SK-MEL-5 (cell line): ENCODE measurements around the gene CPNE4. TPM values are rescaled to one million over a fixed set of nuclear protein-coding genes. Genes with fewer than 3 reads are reported as not detected.

ENCODE experiments used
- DNase-seq: peaks from one replicate; pipeline ENCODE4 v3.0.0-alpha.2; 2016; ENCODE audit warnings: low read depth, low spot score
- in situ Hi-C: cut with HindIII; loops from 2 replicates; pipeline ENCODE4 v1.10.0; 2016; ENCODE audit warnings: low sequenced_read_pairs, high pct_unique_total_duplicates, low pct_unique_long_range_greater_than_20kb
- total RNA-seq: library from RNA; depleted of rRNA; stranded (reverse); fragments of >200 nt; shearing (Covaris generic); gene quantifications from 2 replicates; pipeline ENCODE4 v1.2.3, GENCODE V29; 2014

CPNE4 gene
- total RNA-seq, 1 experiment from 2014 or later: not detected

DNA sequence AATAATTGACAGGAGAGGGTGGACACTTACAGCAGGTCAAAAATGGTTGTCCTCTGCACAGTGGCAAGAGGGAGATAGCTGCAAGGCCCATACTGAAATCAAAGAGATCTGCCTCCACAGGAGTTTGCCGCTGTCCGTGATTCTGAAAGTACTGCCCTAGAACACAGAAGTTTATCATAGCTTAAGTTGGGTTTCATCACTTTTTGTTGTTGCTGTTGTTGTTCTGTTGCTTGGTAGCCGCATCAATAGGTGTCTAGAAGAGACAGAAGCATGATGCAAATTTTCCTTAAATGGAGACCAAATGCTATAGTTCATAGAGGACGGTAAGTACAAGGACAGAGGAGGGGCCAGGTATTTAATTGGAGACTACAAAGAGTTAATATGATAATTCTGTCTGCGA is 412.1 kb downstream of the CPNE4 start:
- DNase-seq: no peak
- in situ Hi-C loops: no loop called here

DNA sequence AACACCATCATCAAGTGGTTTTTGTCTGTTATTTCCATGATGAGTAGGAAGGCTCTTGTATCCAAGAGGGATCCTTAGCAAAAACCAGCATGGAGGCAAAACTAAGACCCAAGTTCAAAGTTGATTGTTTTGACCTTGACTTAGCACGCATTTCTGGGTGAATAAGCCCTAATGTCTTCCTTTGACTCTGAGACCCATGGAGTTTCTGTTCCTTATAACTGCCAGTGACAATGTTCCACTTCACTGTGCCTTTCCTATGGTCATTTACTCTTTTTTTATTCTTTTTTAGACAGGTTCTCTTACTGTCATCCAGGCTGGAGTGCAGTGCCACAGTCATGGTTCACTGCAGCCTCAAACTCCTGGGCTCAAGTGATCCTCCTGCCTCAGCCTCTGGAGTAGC is 413.8 kb downstream of the CPNE4 start:
- in situ Hi-C loops: no loop called here
- no peak for DNase-seq

DNA sequence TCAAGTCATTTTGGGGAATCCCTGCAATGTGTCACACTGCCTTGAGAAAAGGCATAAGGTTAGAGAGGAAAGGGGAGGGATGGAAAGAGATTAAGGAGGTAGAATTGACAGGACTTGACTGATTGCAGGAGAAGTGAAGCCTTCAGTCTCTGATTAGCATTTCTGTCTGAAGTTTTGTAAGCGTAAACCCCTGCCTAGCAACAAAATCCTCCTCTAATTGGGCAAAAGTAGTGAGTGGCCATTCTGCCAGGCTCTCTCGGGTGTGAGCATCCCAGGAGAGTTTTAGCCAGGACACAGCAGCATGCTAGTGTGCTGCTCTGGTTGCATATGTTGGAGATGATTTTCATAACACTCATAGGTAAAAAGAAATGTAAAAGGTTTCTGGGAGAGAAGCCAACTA is 415.0 kb downstream of the CPNE4 start:
- DNase-seq: no peak
- in situ Hi-C loops: no loop called here

DNA sequence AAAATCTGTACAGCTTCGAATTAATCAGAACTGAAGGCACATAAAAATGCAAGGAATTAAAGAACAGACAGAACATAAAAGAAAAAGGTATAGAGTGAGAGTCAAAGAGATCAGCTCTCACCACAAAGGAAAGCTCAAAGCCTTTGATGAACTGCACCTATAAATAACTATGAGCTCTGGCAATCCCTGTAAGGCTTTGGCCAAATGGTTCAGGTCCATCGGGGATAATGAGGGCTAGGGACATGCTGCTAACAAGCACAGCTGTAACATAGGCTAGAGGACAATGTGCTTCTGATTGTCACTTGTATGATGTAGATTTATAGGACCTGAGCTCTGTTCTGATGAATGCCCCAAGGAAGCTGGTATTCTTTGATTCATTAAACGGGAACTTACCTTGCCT is 418.1 kb downstream of the CPNE4 start:
- no peak for DNase-seq
- in situ Hi-C loops: no loop called here

DNA sequence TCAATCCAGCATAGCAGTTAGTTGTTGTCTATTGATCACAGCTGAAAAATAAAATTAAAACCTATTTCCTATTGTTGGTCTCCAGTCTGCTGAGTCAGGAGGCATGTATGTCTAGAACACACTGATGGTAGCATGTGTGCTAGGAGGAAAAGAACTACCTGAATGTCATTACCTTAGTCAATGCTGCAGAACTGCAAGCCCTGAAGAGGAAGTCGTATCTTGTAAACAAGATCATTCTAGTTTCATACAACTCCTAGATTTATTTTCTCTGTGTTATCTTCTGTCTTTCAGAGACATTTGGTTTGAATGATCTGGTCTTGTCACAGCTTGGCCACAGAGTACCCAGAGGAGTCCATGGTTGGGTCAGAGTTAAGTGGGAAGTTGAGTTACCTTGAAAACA is 422.1 kb downstream of the CPNE4 start:
- in situ Hi-C loops: no loop called here
- no peak for DNase-seq

DNA sequence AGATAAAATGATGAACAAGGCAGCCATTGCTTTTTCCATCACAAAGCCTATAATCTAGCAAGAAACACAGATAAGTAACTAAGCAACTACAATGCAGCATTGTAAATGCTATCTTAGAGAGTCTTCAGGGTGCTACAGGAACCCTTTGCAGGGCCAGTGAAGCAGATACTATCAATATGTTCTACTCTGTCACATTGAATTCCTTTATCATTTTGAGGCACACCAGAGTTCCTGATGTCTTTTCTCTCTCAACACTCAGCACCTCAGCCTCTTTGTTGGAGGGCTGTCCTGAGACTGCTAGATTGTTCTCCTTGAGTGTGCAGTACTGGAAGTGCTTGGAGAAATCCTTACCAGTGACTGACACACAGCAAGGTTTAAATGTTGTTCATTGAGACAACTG is 424.6 kb downstream of the CPNE4 start:
- DNase-seq: no peak
- in situ Hi-C loops: no loop called here

DNA sequence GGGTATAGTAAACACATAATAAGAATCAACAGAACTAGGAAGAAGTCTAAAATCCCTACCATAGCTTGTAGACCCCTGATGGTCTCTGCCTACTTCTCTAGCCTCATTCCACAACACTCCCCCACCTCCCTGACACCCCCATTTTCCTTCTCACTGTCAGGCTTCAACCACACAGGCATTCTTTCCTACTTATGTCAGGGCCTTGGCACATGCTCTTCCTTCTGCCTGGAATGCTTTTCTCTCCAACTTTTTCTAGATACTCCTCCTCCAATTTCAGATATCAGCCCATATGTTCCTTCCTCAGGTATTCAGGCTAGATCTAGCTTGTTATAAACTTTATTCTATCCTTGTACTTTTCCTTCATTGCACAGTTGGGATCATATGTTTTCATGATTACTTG is 426.1 kb downstream of the CPNE4 start:
- no peak for DNase-seq
- in situ Hi-C loops: no loop called here

DNA sequence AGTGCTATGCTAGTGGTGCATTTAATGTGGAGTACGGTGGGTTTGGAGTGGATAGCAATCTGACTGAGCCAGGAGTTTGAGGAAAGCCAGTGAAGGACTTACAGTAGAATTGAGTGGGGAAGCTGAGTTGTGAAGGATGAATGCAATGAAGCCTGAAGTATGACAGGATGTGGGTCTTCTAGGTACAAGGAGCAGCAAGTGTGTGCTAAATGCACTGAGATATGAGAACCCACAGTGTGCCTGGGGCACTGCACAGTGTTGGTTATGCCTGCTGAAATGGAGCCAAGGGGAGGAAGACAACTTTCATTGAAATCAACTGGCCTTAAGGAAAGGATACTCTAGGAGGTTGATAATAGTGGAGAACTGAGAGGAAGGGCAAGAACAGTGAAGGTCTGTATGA is 426.5 kb downstream of the CPNE4 start:
- in situ Hi-C loops: no loop called here
- DNase-seq: no peak

DNA sequence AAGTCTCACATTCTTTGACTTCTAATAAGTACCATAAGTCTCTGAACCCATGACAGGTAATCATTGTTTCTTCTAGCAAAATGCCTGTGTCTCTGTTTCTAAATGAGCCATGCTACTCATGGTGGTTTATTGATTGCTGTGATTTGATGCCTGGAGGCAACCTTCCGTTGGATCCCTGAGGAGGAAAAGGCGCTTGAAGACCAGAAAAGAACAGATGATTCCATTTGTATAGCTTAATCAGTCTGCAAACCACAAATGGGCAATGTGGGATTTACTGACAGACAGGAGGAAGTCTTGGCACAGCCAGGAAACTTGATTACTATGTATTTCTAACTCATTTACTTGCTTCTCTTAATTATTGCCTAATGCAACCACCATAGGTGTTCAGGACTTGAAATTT is 428.9 kb downstream of the CPNE4 start:
- in situ Hi-C loops: no loop called here

DNA sequence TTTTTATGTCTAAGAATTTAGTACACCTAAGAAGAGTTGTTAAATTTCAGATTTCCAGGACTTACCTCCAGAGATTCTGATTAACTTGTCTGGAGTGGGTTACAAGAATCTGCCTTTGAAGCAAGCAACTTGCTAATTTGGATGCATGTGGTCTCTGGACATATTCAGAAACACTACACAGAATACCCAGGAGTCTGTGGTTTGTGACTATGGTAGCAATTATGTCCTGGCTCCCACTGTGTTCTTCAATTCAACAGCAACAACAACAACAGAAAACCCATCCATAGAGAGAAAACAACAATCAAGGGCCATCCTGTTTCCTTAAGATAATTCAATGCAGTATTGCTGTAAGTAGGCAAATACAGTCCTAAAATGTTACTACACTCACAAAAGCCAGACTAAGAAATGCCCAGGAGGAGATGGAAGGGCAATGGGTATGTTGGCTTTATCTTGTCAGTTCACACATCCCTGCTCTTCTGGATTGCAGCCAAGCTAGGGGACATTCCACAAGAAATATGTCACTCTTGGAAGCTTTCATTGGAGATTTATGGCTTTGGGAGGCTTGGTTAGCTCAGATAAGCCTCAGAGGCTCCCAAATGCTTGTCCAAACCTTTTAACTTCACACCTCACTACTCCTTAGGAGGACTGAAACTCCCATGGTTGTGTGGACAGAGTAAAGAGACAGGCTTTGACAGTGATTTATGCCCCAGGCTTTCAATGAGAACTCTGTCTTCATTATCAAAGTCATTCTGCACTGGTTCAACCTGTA is 432.6 kb downstream of the CPNE4 start:
- in situ Hi-C loops: no loop called here
- no peak for DNase-seq

More for the DNA sequence above, 428.9 kb downstream of the CPNE4 start:
- no peak for DNase-seq

DNA sequence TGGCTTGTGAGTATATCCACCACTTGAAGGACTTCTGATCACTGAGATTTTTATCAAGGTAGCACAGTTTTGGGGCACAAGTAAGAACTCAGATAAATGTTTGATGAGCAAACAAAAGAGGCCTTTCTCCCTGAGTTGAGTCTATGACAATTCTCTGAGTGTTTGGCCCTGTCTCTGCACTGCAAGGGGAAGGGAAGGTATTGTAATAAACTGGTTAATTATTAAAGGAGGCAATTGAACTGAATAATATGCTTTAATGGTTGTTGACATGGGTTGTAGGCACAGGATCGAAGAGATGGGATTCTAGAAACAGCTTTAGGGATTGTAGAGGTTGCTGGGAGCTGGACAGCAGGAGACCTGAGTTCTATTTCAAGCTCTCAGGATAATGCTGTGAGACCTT is 437.0 kb downstream of the CPNE4 start:
- in situ Hi-C loops: no loop called here
- no peak for DNase-seq

DNA sequence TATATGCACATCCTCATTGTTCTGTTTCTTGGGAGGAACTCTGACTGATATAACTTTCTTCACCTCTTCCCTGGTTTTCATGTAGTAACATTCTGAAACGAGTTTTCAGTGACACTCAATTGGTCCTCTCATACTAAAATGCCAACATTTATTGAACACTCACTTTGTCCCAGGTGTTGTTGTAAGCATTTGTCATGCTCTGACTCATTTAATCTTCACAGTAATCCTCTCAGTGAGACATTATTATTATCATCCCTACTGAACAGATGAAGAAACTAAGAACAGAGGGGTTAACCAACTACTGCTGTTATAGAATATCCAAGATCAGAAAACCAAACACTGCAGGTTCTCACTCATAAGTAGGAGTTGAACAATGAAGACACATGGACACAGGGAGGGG is 437.9 kb downstream of the CPNE4 start:
- DNase-seq: no peak

DNA sequence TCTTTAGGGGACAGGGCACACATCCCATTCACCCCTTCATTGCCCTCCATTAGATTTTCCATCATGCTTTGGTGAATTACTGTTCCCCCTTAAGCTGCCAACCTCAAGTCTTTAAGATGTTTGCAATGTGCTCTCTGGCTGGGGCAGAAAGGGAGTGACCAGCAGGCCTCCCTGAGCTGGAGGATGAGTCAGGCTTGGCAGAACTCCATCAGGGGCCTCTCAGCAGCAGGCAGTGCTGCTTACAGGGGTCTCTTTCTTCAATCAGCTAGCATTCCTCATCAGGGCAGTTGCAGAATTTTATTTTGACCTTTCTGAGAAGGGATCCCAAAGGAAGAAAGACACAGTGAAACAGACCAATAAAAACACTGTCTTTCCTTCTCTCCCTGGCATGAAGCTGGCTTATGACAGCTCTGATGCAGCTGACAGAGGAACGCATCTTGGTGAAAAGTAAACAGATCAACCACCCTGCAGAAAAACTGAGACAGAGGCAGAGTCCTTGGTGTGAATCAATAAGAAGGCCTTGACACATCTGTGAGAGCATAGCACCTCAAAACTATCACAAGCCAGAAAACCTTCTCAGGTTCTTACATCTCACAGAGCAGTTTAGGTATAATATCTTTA is 443.3 kb downstream of the CPNE4 start:
- in situ Hi-C loops: no loop called here
- DNase-seq: no peak

More for the DNA sequence above, 437.9 kb downstream of the CPNE4 start:
- in situ Hi-C loops: no loop called here

DNA sequence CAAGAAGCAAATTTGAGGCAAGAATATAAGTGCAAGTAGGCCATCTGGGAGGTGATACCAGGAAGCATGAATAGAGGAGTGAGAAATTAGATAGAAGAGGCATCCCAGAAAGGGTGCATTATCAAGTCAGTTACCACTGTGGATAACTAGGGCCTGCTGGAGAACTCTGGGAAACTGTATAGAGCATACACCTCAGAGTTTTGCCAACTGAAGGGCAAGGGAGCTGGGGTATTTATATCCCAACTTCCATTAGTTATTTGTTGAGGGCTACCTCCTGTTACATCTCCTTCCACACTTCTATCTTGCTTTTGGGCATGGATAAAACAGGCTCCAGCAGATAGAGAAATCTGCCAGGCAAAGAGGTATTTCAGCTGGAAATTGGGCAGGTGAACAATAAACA is 448.5 kb downstream of the CPNE4 start:
- in situ Hi-C loops: no loop called here
- no peak for DNase-seq

DNA sequence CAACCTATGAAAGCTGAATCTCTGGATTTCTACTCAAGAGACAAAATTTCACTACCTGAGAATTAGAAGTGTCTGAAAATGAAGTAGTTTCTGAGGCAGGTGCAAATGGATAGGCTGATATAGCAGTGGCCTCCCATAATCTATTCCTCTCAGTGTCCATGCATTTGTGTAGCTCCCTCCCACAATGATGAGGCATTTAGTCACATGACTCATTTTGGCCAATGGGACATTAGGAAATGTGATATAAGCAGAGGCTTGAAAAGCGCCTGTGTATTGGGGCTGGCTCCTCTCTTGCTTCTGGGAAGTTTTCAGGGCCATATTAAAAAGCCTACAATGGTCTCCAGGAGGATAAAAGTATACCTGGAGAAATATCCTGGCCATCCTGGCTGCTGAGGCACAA is 452.4 kb downstream of the CPNE4 start:
- peak; percentile 19 for DNase-seq
- in situ Hi-C loops: no loop called here

DNA sequence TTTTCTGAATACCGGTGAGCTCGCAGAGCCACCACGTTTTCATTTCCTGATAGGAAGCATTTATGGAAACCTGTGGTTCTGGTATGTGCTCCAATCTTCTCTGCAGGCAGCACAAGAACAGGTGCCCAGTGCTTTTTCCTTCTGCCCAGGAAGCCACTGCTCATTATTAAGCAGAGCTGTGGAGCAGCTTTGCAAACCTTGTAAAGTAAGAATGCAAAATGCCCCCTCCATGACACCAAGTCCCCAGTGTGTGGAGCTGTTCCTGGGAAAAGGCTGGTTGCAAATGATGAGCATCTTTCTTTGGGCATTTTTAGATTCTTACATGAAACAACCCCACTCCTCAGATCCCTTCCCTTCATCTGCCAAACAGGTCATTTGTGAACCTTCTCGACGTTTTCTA is 466.4 kb downstream of the CPNE4 start:
- peak; percentile 9 for DNase-seq
- in situ Hi-C loops: no loop called here

DNA sequence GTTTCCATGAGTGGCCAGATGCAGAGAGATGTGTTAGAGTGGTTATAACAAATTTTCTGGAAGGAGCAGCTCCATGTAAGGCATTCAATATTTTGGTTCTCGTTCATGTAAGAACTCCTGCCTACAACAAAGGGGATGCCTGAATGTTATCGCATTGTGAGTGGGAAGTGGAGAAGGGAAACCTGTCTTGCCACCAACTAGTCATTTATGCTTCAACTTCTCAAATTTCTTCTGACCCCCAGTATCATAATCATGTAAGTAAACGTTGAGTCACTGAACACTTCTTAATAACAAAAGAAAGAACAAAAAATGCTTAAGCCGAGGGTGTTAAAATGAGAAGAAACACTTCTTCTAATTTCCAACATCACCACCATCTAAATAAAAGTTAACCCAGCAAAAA is 470.0 kb downstream of the CPNE4 start:
- DNase-seq: no peak
- in situ Hi-C loops: no loop called here

DNA sequence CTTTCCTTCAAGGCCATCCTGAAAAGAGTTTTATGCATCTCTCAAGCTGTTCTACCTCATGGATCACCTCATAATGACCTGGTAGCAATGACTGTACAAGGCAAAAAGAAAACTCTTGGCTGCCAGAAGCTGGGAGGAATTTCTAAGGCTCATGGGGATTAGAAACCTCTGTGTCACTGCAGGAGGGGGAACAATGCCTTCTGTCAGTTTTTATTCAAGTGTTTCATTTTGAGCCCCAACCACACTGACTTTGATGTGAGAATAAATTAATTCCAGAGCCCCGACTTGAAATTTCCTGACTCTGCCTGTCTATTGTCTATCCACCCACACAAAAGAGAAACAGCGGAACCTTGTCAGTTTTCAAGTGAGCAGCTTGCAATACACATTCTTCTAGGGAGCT is 473.3 kb downstream of the CPNE4 start:
- no peak for DNase-seq
- in situ Hi-C loops: no loop called here

DNA sequence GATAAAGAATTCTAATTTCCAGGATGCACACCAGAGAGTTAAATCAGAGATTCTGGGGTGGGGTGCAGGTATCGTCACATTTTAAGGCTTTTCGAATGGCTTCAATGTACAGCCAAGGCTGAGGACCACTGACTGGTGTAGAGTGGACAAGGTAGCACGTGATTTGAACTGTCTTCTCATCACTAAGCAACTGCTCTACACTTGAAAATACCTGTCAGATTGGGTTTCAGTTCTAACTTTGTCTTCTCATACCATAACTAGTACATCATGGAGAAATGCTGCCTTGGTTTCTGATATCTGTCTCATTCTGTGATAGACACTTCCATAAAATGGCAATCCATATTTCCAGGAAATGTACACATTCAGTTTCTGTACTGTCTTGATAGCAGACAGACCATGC is 474.0 kb downstream of the CPNE4 start:
- in situ Hi-C loops: no loop called here

More for the DNA sequence above, 474.0 kb downstream of the CPNE4 start:
- no peak for DNase-seq
